KBM-7 (cell line): ENCODE data around the gene MN1.

Experiments used
- DNase-seq: peaks from one replicate; pipeline ENCODE4 v3.0.0-alpha.2; 2015
- in situ Hi-C: fragments of 300-500 bp; cut with MboI; formaldehyde crosslinking; loops from 2 replicates; pipeline ENCODE4 v1.14.3; 2020; ENCODE audit warnings: low sequenced_read_pairs, low pct_unique_long_range_greater_than_20kb, mixed read lengths

The MN1 gene

GRCh38 chr22:27709919-27710675 lies 91.5 kb downstream of the MN1 start:
- no peak for DNase-seq
- in situ Hi-C loops, result no loop called here

GRCh38 chr22:27706489-27706888 lies 95.1 kb downstream of the MN1 start:
- DNase-seq, result no peak
- in situ Hi-C loops, result no loop called here

- no peak for DNase-seq
- in situ Hi-C loops, result no loop called here
Observed at GRCh38 chr22:27705408-27706080, 96.0 kb downstream of the MN1 start.

GRCh38 chr22:27704581-27704980 lies 97.0 kb downstream of the MN1 start:
- DNase-seq, result no peak
- in situ Hi-C loops, result no loop called here

- in situ Hi-C loops, result no loop called here
- no peak for DNase-seq
Observed at GRCh38 chr22:27699383-27700019, 102.1 kb downstream of the MN1 start.

GRCh38 chr22:27698813-27699212 lies 102.7 kb downstream of the MN1 start:
- no peak for DNase-seq
- in situ Hi-C loops, result no loop called here
